Muscle of leg (tissue), 11 donors: ENCODE results near the gene HES4. TPM values are rescaled to one million over a fixed set of nuclear protein-coding genes. Genes with fewer than 3 reads are reported as not detected.
A peak's percentile ranks its signal among the peaks of the same experiment; 100 is the strongest.

Experiments
- DNase-seq: peaks from one replicate; pipeline ENCODE4 v3.0.0; 2013
- H3K27ac ChIP-seq: one replicate; pipeline ENCODE4 v1.5.1; 2013; ENCODE audit warnings: mild to moderate bottlenecking, low read length, control low read depth
- H3K27me3 ChIP-seq: one replicate; pipeline ENCODE4 v1.6.1; 2013; ENCODE audit warnings: low read length; ENCODE audit not compliant: control insufficient read depth, insufficient read depth
- H3K36me3 ChIP-seq: one replicate; pipeline ENCODE4 v1.6.1; 2013; ENCODE audit warnings: low read length; ENCODE audit not compliant: control insufficient read depth, insufficient read depth
- H3K4me1 ChIP-seq: one replicate; pipeline ENCODE4 v1.6.1; 2013; ENCODE audit warnings: low read length; ENCODE audit not compliant: control insufficient read depth, insufficient read depth
- H3K4me3 ChIP-seq: one replicate; pipeline ENCODE4 v1.5.1; 2013; ENCODE audit warnings: low read length, control low read depth
- H3K9me3 ChIP-seq: replicated peaks from 2 replicates; pipeline ENCODE4 v1.6.1; 2013; ENCODE audit warnings: low read depth, low read length; ENCODE audit not compliant: control insufficient read depth
- WGBS: methylation state at CpG from one replicate; pipeline ENCODE4 v1.1.5; 2013; ENCODE audit warnings: missing lambda C conversion rate; ENCODE audit not compliant: insufficient coverage; 5-methylcytosine and 5-hydroxymethylcytosine counted together
- polyA plus RNA-seq, 8 donors: library from polyadenylated mRNA; unstranded; fragments of 120-200 nt; gene quantifications; one replicate each; pipeline versions ENCODE4 v1.2.1 to v1.2.3, GENCODE V29; 2013; ENCODE audit warnings: inconsistent platforms in 1 of 8, low replicate concordance in 1 of 8; ENCODE audit not compliant: insufficient read length in 8 of 8, insufficient read depth in 1 of 8
- total RNA-seq: library from RNA; stranded (reverse); fragments of 120-200 nt; gene quantifications from one replicate; pipeline ENCODE4 v1.2.4, GENCODE V29; 2013

The HES4 gene
- total and polyA plus RNA-seq, 9 donors: 14.4 to 39.4 (median 19.5) TPM

DNA sequence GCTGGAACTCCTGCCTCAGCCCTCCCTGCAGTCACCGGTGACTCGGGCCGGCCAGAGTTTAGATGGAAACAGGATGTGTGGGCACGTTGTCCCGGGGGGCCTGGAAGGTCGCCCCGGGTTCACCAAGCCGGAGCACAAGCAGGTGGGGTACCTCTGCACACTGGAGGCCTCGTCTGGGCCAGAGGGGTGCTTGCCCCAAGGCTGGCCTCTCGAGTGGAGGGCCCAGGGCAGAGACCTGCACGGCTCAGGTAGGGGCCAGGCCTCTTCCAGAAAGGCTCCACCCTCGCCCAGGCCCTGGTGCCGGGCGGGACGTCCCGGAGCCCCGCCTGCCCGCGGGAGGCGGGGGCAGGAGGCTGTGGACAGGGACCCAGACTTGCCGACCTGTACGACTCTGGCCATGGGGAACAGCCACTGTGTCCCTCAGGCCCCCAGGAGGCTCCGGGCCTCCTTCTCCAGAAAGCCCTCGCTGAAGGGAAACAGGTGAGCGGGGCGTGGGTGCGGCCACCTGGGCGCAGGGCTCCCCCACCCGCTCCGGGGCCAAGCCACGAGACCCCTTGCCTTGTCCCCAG, 33.7 kb downstream of the HES4 start, which contains the start of gene PLEKHN1:
TSS of gene PLEKHN1 (plus strand) at position 348 of the 569 bp plus-strand sequence. CDS start at position 398, 50 bp downstream.
- peaks cover 5% of the 10 kb centered on the region for H3K36me3 ChIP-seq
- peaks cover 16% of the 10 kb centered on the region for H3K4me1 ChIP-seq
- peak within 1 kb of the TSS; percentile 35 for H3K4me3 ChIP-seq
- peaks cover 51% of the 10 kb centered on the region for H3K27me3 ChIP-seq
- no peak within 1 kb of the TSS for H3K27ac ChIP-seq
- no peak for DNase-seq
- WGBS: 12% methylated on average over 30 of the region's 31 CpGs
- no peaks in the 10 kb centered on the region for H3K9me3 ChIP-seq

GRCh38 chr1:965526-966134, 34.3 kb downstream of the HES4 start:
- Histone ChIP-seq H3K4me1 (peaks cover 16% of the 10 kb centered on the region), H3K9me3 (no peaks in the 10 kb centered on the region), H3K36me3 (peaks cover 5% of the 10 kb centered on the region), H3K27me3 (peaks cover 45% of the 10 kb centered on the region), H3K27ac (no peak overlapping the region), H3K4me3 (no peak overlapping the region)
- 71% methylated on average over 24 of the region's 26 CpGs for WGBS
- DNase-seq: no peak

- Histone ChIP-seq H3K4me3 (no peak overlapping the region), H3K4me1 (peaks cover 20% of the 10 kb centered on the region), H3K27me3 (peaks cover 38% of the 10 kb centered on the region), H3K9me3 (no peaks in the 10 kb centered on the region), H3K36me3 (peaks cover 5% of the 10 kb centered on the region), H3K27ac (no peak overlapping the region)
- no peak for DNase-seq
- WGBS: 83% methylated on average over 24 of the region's 51 CpGs
Observed at GRCh38 chr1:964691-965525, 35.0 kb downstream of the HES4 start.

- DNase-seq: no peak
- Histone ChIP-seq H3K9me3 (no peaks in the 10 kb centered on the region), H3K36me3 (peaks cover 5% of the 10 kb centered on the region), H3K27ac (no peak overlapping the region), H3K27me3 (peaks cover 34% of the 10 kb centered on the region), H3K4me3 (no peak overlapping the region), H3K4me1 (peaks cover 21% of the 10 kb centered on the region)
- WGBS: 89% methylated on average over 46 of the region's 47 CpGs
Observed at GRCh38 chr1:963746-964525, 36.0 kb downstream of the HES4 start.

DNA sequence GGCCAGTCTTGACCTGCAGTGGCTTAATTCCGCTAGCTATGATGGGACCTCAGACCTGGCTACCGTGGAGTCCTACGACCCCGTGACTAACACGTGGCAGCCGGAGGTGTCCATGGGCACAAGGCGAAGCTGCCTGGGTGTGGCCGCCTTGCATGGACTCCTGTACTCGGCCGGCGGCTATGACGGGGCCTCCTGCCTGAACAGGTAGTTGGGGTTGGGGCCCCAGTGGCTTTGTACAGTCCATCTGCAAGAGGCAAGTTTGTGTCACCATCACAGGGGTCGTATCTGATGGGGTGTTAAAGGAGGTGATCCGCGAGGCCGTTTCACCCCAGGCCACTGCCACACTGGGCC, 36.6 kb downstream of the HES4 start:
- DNase-seq: no peak
- WGBS: 82% methylated on average over 16 of the region's 16 CpGs
- Histone ChIP-seq H3K4me1 (peaks cover 24% of the 10 kb centered on the region), H3K27me3 (peaks cover 27% of the 10 kb centered on the region), H3K27ac (no peak overlapping the region), H3K4me3 (no peak overlapping the region), H3K9me3 (no peaks in the 10 kb centered on the region), H3K36me3 (peaks cover 5% of the 10 kb centered on the region)

GRCh38 chr1:962381-963300, 37.3 kb downstream of the HES4 start:
- Histone ChIP-seq H3K27ac (no peak overlapping the region), H3K36me3 (peaks cover 5% of the 10 kb centered on the region), H3K4me3 (no peak overlapping the region), H3K27me3 (peaks cover 21% of the 10 kb centered on the region), H3K4me1 (peaks cover 30% of the 10 kb centered on the region), H3K9me3 (no peaks in the 10 kb centered on the region)
- 87% methylated on average over 57 of the region's 57 CpGs for WGBS
- DNase-seq: no peak

DNA sequence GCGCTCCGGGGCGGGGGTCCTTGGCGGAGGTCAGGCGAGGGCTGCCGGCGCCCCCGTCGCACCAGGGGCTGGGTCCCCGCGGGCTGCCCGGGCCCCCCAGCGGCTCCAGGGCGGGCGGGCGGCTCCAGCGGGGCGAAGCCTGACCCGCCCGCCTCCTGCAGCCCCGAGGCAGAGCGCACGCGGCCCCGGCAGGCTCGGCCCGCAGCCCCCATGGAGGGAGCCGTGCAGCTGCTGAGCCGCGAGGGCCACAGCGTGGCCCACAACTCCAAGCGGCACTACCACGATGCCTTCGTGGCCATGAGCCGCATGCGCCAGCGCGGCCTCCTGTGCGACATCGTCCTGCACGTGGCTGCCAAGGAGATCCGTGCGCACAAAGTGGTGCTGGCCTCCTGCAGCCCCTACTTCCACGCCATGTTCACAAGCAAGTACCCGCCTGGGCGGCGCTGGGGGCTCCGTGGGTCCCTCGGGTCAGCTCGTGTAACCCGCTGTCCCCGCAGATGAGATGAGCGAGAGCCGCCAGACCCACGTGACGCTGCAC, 38.7 kb downstream of the HES4 start:
- DNase-seq: no peak
- Histone ChIP-seq H3K27ac (no peak overlapping the region), H3K9me3 (no peaks in the 10 kb centered on the region), H3K36me3 (peaks cover 17% of the 10 kb centered on the region), H3K4me3 (no peak overlapping the region), H3K27me3 (peaks cover 7% of the 10 kb centered on the region), H3K4me1 (peaks cover 23% of the 10 kb centered on the region)
- 21% methylated on average over 48 of the region's 56 CpGs for WGBS

- Histone ChIP-seq H3K27ac (no peak within 1 kb of the TSS), H3K9me3 (no peaks in the 10 kb centered on the region), H3K27me3 (peaks cover 2% of the 10 kb centered on the region), H3K4me1 (peaks cover 20% of the 10 kb centered on the region), H3K36me3 (peaks cover 23% of the 10 kb centered on the region), H3K4me3 (peak within 1 kb of the TSS; percentile 34)
- WGBS: under 1% methylated on average over 107 of the region's 109 CpGs
- DNase-seq: peak; percentile 79
Observed at GRCh38 chr1:960363-961131, 39.4 kb downstream of the HES4 start, which contains the start of gene KLHL17. KLHL17 (plus strand) TSS chr1:960584; CDS start chr1:960694, 110 bp downstream.
